ENCODE data around the gene CACNA1C.

CACNA1C gene

GRCh38 chr12:2302711-2303580 is 250.2 kb downstream of the CACNA1C start:
- FAIRE-seq = no peak

- FAIRE-seq = no peak
Observed at GRCh38 chr12:2304223-2304622, 251.4 kb downstream of the CACNA1C start.

- no peak for FAIRE-seq
Observed at GRCh38 chr12:2306012-2306411, 253.2 kb downstream of the CACNA1C start.

GRCh38 chr12:2306735-2307134 is 253.9 kb downstream of the CACNA1C start:
- FAIRE-seq = no peak

GRCh38 chr12:2307550-2307949 is 254.8 kb downstream of the CACNA1C start:
- no peak for FAIRE-seq

- FAIRE-seq = no peak
Observed at GRCh38 chr12:2309647-2310046, 256.9 kb downstream of the CACNA1C start.

GRCh38 chr12:2311020-2311778 is 258.4 kb downstream of the CACNA1C start:
- FAIRE-seq = no peak

GRCh38 chr12:2312175-2312574 is 259.4 kb downstream of the CACNA1C start:
- no peak for FAIRE-seq

GRCh38 chr12:2312770-2313169 is 260.0 kb downstream of the CACNA1C start:
- no peak for FAIRE-seq

GRCh38 chr12:2314492-2314891 is 261.7 kb downstream of the CACNA1C start:
- no peak for FAIRE-seq

GRCh38 chr12:2317772-2318171 is 265.0 kb downstream of the CACNA1C start:
- FAIRE-seq = no peak

GRCh38 chr12:2318286-2318685 is 265.5 kb downstream of the CACNA1C start:
- FAIRE-seq = no peak

GRCh38 chr12:2319136-2319535 is 266.3 kb downstream of the CACNA1C start:
- no peak for FAIRE-seq

GRCh38 chr12:2319737-2320506 is 267.1 kb downstream of the CACNA1C start:
- FAIRE-seq = no peak

- FAIRE-seq = no peak
Observed at GRCh38 chr12:2320841-2321240, 268.1 kb downstream of the CACNA1C start.

GRCh38 chr12:2322554-2323120 is 269.9 kb downstream of the CACNA1C start:
- FAIRE-seq = no peak

GRCh38 chr12:2323532-2324255 is 270.9 kb downstream of the CACNA1C start:
- FAIRE-seq = no peak

- FAIRE-seq = no peak
Observed at GRCh38 chr12:2324387-2324786, 271.6 kb downstream of the CACNA1C start.

GRCh38 chr12:2325519-2325918 is 272.7 kb downstream of the CACNA1C start:
- FAIRE-seq = no peak

GRCh38 chr12:2326470-2326869 is 273.7 kb downstream of the CACNA1C start:
- no peak for FAIRE-seq

- FAIRE-seq = no peak
Observed at GRCh38 chr12:2328661-2329060, 275.9 kb downstream of the CACNA1C start.

- FAIRE-seq = no peak
Observed at GRCh38 chr12:2329661-2330210, 276.9 kb downstream of the CACNA1C start.
